ENCODE measurements around the gene IER5. TPM values are rescaled to one million over a fixed set of nuclear protein-coding genes. Genes with fewer than 3 reads are reported as not detected.
A peak's percentile ranks its signal among the peaks of the same experiment; 100 is the strongest.

Gene IER5
- total and polyA plus RNA-seq, 2 of the 13 experiments (the other 11 are each of a cell fraction or from before 2014, with no cell fraction given), result 2.5 to 3.5 TPM

GRCh38 chr1:181088079-181089016, at the start of gene IER5 (continued):
- TF ChIP-seq, protein P1, sequence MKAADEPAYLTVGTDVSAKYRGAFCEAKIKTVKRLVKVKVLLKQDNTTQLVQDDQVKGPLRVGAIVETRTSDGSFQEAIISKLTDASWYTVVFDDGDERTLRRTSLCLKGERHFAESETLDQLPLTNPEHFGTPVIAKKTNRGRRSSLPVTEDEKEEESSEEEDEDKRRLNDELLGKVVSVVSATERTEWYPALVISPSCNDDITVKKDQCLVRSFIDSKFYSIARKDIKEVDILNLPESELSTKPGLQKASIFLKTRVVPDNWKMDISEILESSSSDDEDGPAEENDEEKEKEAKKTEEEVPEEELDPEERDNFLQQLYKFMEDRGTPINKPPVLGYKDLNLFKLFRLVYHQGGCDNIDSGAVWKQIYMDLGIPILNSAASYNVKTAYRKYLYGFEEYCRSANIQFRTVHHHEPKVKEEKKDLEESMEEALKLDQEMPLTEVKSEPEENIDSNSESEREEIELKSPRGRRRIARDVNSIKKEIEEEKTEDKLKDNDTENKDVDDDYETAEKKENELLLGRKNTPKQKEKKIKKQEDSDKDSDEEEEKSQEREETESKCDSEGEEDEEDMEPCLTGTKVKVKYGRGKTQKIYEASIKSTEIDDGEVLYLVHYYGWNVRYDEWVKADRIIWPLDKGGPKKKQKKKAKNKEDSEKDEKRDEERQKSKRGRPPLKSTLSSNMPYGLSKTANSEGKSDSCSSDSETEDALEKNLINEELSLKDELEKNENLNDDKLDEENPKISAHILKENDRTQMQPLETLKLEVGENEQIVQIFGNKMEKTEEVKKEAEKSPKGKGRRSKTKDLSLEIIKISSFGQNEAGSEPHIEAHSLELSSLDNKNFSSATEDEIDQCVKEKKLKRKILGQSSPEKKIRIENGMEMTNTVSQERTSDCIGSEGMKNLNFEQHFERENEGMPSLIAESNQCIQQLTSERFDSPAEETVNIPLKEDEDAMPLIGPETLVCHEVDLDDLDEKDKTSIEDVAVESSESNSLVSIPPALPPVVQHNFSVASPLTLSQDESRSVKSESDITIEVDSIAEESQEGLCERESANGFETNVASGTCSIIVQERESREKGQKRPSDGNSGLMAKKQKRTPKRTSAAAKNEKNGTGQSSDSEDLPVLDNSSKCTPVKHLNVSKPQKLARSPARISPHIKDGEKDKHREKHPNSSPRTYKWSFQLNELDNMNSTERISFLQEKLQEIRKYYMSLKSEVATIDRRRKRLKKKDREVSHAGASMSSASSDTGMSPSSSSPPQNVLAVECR (CRISPR knock-in tag; IDR thresholded peaks at IDR 0.05; ENCODE audit: borderline replicate concordance), result peak; percentile 83; the same call in 1 of the 2 replicates
- TF ChIP-seq, protein P2, sequence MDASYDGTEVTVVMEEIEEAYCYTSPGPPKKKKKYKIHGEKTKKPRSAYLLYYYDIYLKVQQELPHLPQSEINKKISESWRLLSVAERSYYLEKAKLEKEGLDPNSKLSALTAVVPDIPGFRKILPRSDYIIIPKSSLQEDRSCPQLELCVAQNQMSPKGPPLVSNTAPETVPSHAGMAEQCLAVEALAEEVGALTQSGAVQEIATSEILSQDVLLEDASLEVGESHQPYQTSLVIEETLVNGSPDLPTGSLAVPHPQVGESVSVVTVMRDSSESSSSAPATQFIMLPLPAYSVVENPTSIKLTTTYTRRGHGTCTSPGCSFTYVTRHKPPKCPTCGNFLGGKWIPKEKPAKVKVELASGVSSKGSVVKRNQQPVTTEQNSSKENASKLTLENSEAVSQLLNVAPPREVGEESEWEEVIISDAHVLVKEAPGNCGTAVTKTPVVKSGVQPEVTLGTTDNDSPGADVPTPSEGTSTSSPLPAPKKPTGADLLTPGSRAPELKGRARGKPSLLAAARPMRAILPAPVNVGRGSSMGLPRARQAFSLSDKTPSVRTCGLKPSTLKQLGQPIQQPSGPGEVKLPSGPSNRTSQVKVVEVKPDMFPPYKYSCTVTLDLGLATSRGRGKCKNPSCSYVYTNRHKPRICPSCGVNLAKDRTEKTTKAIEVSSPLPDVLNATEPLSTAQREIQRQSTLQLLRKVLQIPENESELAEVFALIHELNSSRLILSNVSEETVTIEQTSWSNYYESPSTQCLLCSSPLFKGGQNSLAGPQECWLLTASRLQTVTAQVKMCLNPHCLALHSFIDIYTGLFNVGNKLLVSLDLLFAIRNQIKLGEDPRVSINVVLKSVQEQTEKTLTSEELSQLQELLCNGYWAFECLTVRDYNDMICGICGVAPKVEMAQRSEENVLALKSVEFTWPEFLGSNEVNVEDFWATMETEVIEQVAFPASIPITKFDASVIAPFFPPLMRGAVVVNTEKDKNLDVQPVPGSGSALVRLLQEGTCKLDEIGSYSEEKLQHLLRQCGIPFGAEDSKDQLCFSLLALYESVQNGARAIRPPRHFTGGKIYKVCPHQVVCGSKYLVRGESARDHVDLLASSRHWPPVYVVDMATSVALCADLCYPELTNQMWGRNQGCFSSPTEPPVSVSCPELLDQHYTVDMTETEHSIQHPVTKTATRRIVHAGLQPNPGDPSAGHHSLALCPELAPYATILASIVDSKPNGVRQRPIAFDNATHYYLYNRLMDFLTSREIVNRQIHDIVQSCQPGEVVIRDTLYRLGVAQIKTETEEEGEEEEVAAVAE (CRISPR knock-in tag; IDR thresholded peaks at IDR 0.05; ENCODE audit: borderline replicate concordance), result peak; percentile 74; the same call in 1 of the 2 replicates
- TF ChIP-seq NFE2L2 (IDR thresholded peaks at IDR 0.05; ENCODE audit: low read length) (no peak), ZNF576 (CRISPR knock-in tag; IDR thresholded peaks at IDR 0.05) (peak; percentile 83; the same call in 1 of the 2 replicates), WIZ (CRISPR knock-in tag; IDR thresholded peaks at IDR 0.05) (peak; percentile 78; the same call in 1 of the 2 replicates), KLF12 (CRISPR knock-in tag; IDR thresholded peaks at IDR 0.05; ENCODE audit: borderline replicate concordance) (peak; percentile 71; the same call in 1 of the 2 replicates), ZSCAN9 (CRISPR knock-in tag; IDR thresholded peaks at IDR 0.05; ENCODE audit: borderline replicate concordance) (peak; percentile 87; the same call in 1 of the 2 replicates), MEF2D (CRISPR knock-in tag; IDR thresholded peaks at IDR 0.05) (peak; percentile 72; the same call in 1 of the 2 replicates), ZNF282 (IDR thresholded peaks at IDR 0.05; ENCODE audit: partially characterized antibody) (no peak)
- TF ChIP-seq, protein P3, sequence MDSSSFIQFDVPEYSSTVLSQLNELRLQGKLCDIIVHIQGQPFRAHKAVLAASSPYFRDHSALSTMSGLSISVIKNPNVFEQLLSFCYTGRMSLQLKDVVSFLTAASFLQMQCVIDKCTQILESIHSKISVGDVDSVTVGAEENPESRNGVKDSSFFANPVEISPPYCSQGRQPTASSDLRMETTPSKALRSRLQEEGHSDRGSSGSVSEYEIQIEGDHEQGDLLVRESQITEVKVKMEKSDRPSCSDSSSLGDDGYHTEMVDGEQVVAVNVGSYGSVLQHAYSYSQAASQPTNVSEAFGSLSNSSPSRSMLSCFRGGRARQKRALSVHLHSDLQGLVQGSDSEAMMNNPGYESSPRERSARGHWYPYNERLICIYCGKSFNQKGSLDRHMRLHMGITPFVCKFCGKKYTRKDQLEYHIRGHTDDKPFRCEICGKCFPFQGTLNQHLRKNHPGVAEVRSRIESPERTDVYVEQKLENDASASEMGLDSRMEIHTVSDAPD (CRISPR knock-in tag; IDR thresholded peaks at IDR 0.05), result peak; percentile 50; the same call in 1 of the 2 replicates
- TF ChIP-seq, protein P4, sequence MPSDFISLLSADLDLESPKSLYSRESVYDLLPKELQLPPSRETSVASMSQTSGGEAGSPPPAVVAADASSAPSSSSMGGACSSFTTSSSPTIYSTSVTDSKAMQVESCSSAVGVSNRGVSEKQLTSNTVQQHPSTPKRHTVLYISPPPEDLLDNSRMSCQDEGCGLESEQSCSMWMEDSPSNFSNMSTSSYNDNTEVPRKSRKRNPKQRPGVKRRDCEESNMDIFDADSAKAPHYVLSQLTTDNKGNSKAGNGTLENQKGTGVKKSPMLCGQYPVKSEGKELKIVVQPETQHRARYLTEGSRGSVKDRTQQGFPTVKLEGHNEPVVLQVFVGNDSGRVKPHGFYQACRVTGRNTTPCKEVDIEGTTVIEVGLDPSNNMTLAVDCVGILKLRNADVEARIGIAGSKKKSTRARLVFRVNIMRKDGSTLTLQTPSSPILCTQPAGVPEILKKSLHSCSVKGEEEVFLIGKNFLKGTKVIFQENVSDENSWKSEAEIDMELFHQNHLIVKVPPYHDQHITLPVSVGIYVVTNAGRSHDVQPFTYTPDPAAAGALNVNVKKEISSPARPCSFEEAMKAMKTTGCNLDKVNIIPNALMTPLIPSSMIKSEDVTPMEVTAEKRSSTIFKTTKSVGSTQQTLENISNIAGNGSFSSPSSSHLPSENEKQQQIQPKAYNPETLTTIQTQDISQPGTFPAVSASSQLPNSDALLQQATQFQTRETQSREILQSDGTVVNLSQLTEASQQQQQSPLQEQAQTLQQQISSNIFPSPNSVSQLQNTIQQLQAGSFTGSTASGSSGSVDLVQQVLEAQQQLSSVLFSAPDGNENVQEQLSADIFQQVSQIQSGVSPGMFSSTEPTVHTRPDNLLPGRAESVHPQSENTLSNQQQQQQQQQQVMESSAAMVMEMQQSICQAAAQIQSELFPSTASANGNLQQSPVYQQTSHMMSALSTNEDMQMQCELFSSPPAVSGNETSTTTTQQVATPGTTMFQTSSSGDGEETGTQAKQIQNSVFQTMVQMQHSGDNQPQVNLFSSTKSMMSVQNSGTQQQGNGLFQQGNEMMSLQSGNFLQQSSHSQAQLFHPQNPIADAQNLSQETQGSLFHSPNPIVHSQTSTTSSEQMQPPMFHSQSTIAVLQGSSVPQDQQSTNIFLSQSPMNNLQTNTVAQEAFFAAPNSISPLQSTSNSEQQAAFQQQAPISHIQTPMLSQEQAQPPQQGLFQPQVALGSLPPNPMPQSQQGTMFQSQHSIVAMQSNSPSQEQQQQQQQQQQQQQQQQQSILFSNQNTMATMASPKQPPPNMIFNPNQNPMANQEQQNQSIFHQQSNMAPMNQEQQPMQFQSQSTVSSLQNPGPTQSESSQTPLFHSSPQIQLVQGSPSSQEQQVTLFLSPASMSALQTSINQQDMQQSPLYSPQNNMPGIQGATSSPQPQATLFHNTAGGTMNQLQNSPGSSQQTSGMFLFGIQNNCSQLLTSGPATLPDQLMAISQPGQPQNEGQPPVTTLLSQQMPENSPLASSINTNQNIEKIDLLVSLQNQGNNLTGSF (CRISPR knock-in tag; IDR thresholded peaks at IDR 0.05), result peak; percentile 86; the same call in 1 of the 2 replicates
